Activated T-helper 2 cell treated with anti-CD3 and anti-CD28 coated beads, Interferon-gamma antibody, Interleukin-2, Interleukin-4, amounts not matched to agents 10 μg/mL and 5 μg/mL and 100 μg/mL, durations not matched to agents 14 hours and 24 hours and 36 hours (primary cell): ENCODE results near the gene ASNS. TPM values are rescaled to one million over a fixed set of nuclear protein-coding genes. Genes with fewer than 3 reads are reported as not detected.
"Not testable (repeated sequence)": the region's sequence is repeated elsewhere in the genome, so short reads cannot be mapped to it uniquely, and the experiment has no call there.

Experiments
- DNase-seq: peaks from one replicate; pipeline ENCODE4 v3.0.0; 2021; ENCODE audit warnings: low spot score
- H3K27ac Mint-ChIP-seq: one replicate; pipeline ENCODE4 v1.8.0; 2021; ENCODE audit warnings: mixed read lengths
- H3K27me3 Mint-ChIP-seq: one replicate; pipeline ENCODE4 v1.8.0; 2021; ENCODE audit warnings: low read depth, mixed read lengths
- H3K36me3 Mint-ChIP-seq: one replicate; pipeline ENCODE4 v1.8.0; 2021; ENCODE audit warnings: low read depth, mixed read lengths
- H3K4me1 Mint-ChIP-seq: one replicate; pipeline ENCODE4 v1.8.0; 2021; ENCODE audit warnings: low read depth, mixed read lengths
- H3K4me3 Mint-ChIP-seq: one replicate; pipeline ENCODE4 v1.8.0; 2021; ENCODE audit warnings: low read depth, mild to moderate bottlenecking, moderate library complexity, mixed read lengths
- H3K9me3 Mint-ChIP-seq: one replicate; pipeline ENCODE4 v1.8.0; 2021; ENCODE audit warnings: mixed read lengths
- intact Hi-C: fragments of 100-400 bp; cut with micrococcal nuclease; formaldehyde crosslinking; loops from one replicate; pipeline ENCODE4 v1.15.1; 2023
- total RNA-seq: library from RNA; stranded (reverse); gene quantifications from 2 replicates; pipeline ENCODE4 v1.2.3, GENCODE V29; 2022

Gene ASNS
- total RNA-seq, 1 donor from 2014 or later: 64.5 TPM

GRCh38 chr7:97859606-97860204 lies 12.5 kb downstream of the ASNS start:
- Mint-ChIP-seq H3K36me3 (peaks cover 51% of the 10 kb centered on the region), H3K4me3 (no peak overlapping the region), H3K27me3 (no peaks in the 10 kb centered on the region), H3K9me3 (no peaks in the 10 kb centered on the region), H3K4me1 (peaks cover 10% of the 10 kb centered on the region), H3K27ac (no peak overlapping the region)
- DNase-seq: no peak
- intact Hi-C loops: no loop called here

DNA sequence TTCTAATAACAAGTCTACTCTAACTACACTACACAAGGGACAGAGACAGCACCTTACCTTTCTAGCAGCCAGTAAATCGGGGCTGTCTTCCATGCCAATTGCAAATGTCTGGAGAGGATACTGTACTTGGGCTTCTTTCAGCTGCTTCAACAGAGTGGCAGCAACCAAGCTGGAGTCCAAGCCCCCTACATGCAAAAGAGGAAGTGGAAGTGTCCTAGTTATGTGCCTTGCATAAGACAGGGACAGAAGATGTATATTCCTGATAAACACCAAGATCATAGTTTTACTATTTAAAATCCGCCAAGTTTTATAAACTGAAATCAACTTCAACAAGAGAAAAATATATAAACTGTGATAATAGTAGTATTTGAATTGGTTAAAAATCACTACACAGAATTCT lies 14.0 kb downstream of the ASNS start:
- Mint-ChIP-seq H3K27ac (peak overlapping the region; percentile 12), H3K27me3 (no peaks in the 10 kb centered on the region), H3K9me3 (no peaks in the 10 kb centered on the region), H3K4me1 (peaks cover 5% of the 10 kb centered on the region), H3K36me3 (peaks cover 56% of the 10 kb centered on the region), H3K4me3 (no peak overlapping the region)
- DNase-seq: no peak
- intact Hi-C loops: no loop called here

GRCh38 chr7:97857544-97857943 lies 14.7 kb downstream of the ASNS start:
- intact Hi-C loops: no loop called here
- peaks cover 4% of the 10 kb centered on the region for H3K4me1 Mint-ChIP-seq
- H3K27me3 Mint-ChIP-seq: no peaks in the 10 kb centered on the region
- H3K27ac Mint-ChIP-seq: no peak overlapping the region
- H3K4me3 Mint-ChIP-seq: no peak overlapping the region
- peaks cover 58% of the 10 kb centered on the region for H3K36me3 Mint-ChIP-seq
- H3K9me3 Mint-ChIP-seq: no peaks in the 10 kb centered on the region
- DNase-seq: no peak

GRCh38 chr7:97851683-97852082 lies 20.5 kb downstream of the ASNS start:
- no peak overlapping the region for H3K27ac Mint-ChIP-seq
- no peak for DNase-seq
- intact Hi-C loops: no loop called here
- no peaks in the 10 kb centered on the region for H3K27me3 Mint-ChIP-seq
- peaks cover 49% of the 10 kb centered on the region for H3K36me3 Mint-ChIP-seq
- H3K4me3 Mint-ChIP-seq: no peak overlapping the region
- no peaks in the 10 kb centered on the region for H3K9me3 Mint-ChIP-seq
- H3K4me1 Mint-ChIP-seq: no peaks in the 10 kb centered on the region

GRCh38 chr7:97850262-97851031 lies 21.8 kb downstream of the ASNS start:
- H3K9me3 Mint-ChIP-seq, H3K4me3 Mint-ChIP-seq, H3K27ac Mint-ChIP-seq, H3K4me1 Mint-ChIP-seq, DNase-seq, intact Hi-C loops, H3K27me3 Mint-ChIP-seq: not testable (repeated sequence)
- peaks cover 43% of the 10 kb centered on the region for H3K36me3 Mint-ChIP-seq

- Mint-ChIP-seq H3K27me3 (no peaks in the 10 kb centered on the region), H3K4me3 (no peak overlapping the region), H3K4me1 (no peaks in the 10 kb centered on the region), H3K27ac (no peak overlapping the region), H3K9me3 (no peaks in the 10 kb centered on the region), H3K36me3 (peaks cover 23% of the 10 kb centered on the region)
- intact Hi-C loops: no loop called here
- DNase-seq: no peak
Observed at GRCh38 chr7:97847791-97848190, 24.4 kb downstream of the ASNS start.

- intact Hi-C loops: no loop called here
- H3K36me3 Mint-ChIP-seq: peaks cover 14% of the 10 kb centered on the region
- no peaks in the 10 kb centered on the region for H3K9me3 Mint-ChIP-seq
- H3K27me3 Mint-ChIP-seq: no peaks in the 10 kb centered on the region
- DNase-seq: no peak
- no peaks in the 10 kb centered on the region for H3K4me1 Mint-ChIP-seq
- no peak overlapping the region for H3K27ac Mint-ChIP-seq
- H3K4me3 Mint-ChIP-seq: no peak overlapping the region
Observed at GRCh38 chr7:97846945-97847344, 25.3 kb downstream of the ASNS start.

DNA sequence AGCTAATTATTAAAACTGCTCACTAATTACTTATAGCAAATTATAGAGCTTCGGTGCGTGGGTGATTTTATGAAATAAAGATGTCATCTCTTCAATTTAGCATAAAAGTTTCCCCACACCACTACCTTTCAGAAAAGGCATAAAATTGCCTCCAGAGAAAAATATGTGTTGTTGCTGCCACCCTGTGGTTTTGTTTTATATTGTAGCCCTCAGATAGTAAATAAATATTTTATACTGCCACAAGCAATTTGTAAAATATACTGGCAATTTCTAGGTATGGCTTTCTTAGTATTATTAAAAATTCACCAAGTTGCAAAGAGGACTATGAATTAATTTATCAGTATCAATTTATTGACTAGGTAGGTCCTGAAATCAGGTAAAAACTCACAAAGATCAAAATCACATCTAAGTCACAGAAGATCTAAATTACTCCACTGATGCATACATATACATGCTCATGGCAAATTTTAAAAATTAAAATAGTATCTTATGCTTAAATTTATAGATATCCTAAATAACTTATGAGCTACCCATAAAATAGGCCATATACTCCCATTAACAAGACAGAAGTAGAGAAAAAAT lies 26.5 kb downstream of the ASNS start:
- Mint-ChIP-seq H3K27ac (no peak overlapping the region), H3K9me3 (no peaks in the 10 kb centered on the region), H3K36me3 (peaks cover 4% of the 10 kb centered on the region), H3K27me3 (no peaks in the 10 kb centered on the region), H3K4me3 (no peak overlapping the region), H3K4me1 (no peaks in the 10 kb centered on the region)
- DNase-seq: no peak
- intact Hi-C loops: no loop called here

DNA sequence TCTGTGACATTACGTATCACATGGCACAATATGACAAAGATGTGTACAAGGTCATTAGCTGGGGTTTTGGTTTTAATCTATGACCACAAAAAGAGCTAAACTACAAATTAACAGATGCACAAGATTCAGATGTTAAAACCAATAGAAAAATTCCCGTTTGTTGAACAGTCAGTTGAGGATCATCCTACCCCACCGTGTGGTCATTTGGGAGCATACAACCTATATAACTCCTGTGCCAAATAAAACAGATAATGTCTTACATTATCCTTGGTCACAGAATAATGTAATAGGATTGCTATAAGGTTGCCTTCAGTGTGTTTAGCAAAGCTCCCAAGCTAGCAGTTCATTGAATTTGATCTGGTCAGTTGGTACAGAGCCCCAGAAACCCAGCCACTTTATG lies 28.2 kb downstream of the ASNS start:
- H3K27me3 Mint-ChIP-seq: peaks cover 10% of the 10 kb centered on the region
- H3K27ac Mint-ChIP-seq: no peak overlapping the region
- no peaks in the 10 kb centered on the region for H3K4me1 Mint-ChIP-seq
- H3K36me3 Mint-ChIP-seq: no peaks in the 10 kb centered on the region
- H3K4me3 Mint-ChIP-seq: no peak overlapping the region
- no peak for DNase-seq
- intact Hi-C loops: no loop called here
- H3K9me3 Mint-ChIP-seq: no peaks in the 10 kb centered on the region

GRCh38 chr7:97842772-97843345 lies 29.3 kb downstream of the ASNS start:
- intact Hi-C loops: no loop called here
- no peak for DNase-seq
- H3K27ac Mint-ChIP-seq: no peak overlapping the region
- no peak overlapping the region for H3K4me3 Mint-ChIP-seq
- no peaks in the 10 kb centered on the region for H3K9me3 Mint-ChIP-seq
- no peaks in the 10 kb centered on the region for H3K36me3 Mint-ChIP-seq
- no peaks in the 10 kb centered on the region for H3K4me1 Mint-ChIP-seq
- peaks cover 13% of the 10 kb centered on the region for H3K27me3 Mint-ChIP-seq

- H3K36me3 Mint-ChIP-seq: no peaks in the 10 kb centered on the region
- no peak overlapping the region for H3K27ac Mint-ChIP-seq
- intact Hi-C loops: no loop called here
- H3K27me3 Mint-ChIP-seq: peaks cover 15% of the 10 kb centered on the region
- DNase-seq: no peak
- no peak overlapping the region for H3K4me3 Mint-ChIP-seq
- H3K9me3 Mint-ChIP-seq: no peaks in the 10 kb centered on the region
- H3K4me1 Mint-ChIP-seq: no peaks in the 10 kb centered on the region
Observed at GRCh38 chr7:97842006-97842405, 30.2 kb downstream of the ASNS start.

GRCh38 chr7:97835296-97836138 lies 36.7 kb downstream of the ASNS start:
- peaks cover 26% of the 10 kb centered on the region for H3K27me3 Mint-ChIP-seq
- H3K4me1 Mint-ChIP-seq: no peaks in the 10 kb centered on the region

More at GRCh38 chr7:97835296-97836138, 36.7 kb downstream of the ASNS start:
- no peak overlapping the region for H3K4me3 Mint-ChIP-seq
- H3K27ac Mint-ChIP-seq: no peak overlapping the region
- peak; percentile 25 for DNase-seq
- H3K9me3 Mint-ChIP-seq: no peaks in the 10 kb centered on the region
- no peaks in the 10 kb centered on the region for H3K36me3 Mint-ChIP-seq
- intact Hi-C loops: loop anchor here (1.0 to 10.0 kb wide), 3 partner anchors 336 to 1921 kb away; no protein-coding TSS in a partner anchor
